ENCODE results near the gene SV2C.

Gene SV2C

GRCh38 chr5:76356887-76357286 is 273.7 kb downstream of the SV2C start:
- no peaks in the 10 kb centered on the region for H3K27me3 ChIP-seq (ENCODE audit: insufficient read depth, low read length, poor library complexity, severe bottlenecking)
- no peaks in the 10 kb centered on the region for H4K20me1 ChIP-seq (ENCODE audit: insufficient read depth, low read length, poor library complexity, severe bottlenecking)
- H3K9me3 ChIP-seq (ENCODE audit: insufficient read depth, low read depth, low read length), result no peaks in the 10 kb centered on the region
- no peaks in the 10 kb centered on the region for H3K36me3 ChIP-seq (ENCODE audit: insufficient read depth, low read length)
- no peaks in the 10 kb centered on the region for H3K9me2 ChIP-seq (replicated peaks; ENCODE audit: low read depth, low read length)
- H3K9ac ChIP-seq (ENCODE audit: low read depth, low read length, poor library complexity, severe bottlenecking), result no peak overlapping the region
- no peak overlapping the region for H3K4me3 ChIP-seq (ENCODE audit: low read length, poor library complexity, severe bottlenecking)
- H3F3A ChIP-seq (ENCODE audit: low read depth), result no peaks in the 10 kb centered on the region
- H2AFZ ChIP-seq (ENCODE audit: low read length), result no peak overlapping the region
- TF ChIP-seq, protein P1, sequence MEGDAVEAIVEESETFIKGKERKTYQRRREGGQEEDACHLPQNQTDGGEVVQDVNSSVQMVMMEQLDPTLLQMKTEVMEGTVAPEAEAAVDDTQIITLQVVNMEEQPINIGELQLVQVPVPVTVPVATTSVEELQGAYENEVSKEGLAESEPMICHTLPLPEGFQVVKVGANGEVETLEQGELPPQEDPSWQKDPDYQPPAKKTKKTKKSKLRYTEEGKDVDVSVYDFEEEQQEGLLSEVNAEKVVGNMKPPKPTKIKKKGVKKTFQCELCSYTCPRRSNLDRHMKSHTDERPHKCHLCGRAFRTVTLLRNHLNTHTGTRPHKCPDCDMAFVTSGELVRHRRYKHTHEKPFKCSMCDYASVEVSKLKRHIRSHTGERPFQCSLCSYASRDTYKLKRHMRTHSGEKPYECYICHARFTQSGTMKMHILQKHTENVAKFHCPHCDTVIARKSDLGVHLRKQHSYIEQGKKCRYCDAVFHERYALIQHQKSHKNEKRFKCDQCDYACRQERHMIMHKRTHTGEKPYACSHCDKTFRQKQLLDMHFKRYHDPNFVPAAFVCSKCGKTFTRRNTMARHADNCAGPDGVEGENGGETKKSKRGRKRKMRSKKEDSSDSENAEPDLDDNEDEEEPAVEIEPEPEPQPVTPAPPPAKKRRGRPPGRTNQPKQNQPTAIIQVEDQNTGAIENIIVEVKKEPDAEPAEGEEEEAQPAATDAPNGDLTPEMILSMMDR (conservative IDR thresholded peaks at IDR 0.05; ENCODE audit: low read length), result no peak
- TF ChIP-seq EZH2phosphoT487 (IDR thresholded peaks at IDR 0.05; ENCODE audit: borderline replicate concordance), result no peak
- no peak overlapping the region for H3K4me2 ChIP-seq (ENCODE audit: low read depth, low read length, poor library complexity, severe bottlenecking)
- H3K4me1 ChIP-seq (ENCODE audit: insufficient read depth, low read length, poor library complexity, severe bottlenecking), result peaks cover 3% of the 10 kb centered on the region
- H3K79me2 ChIP-seq (ENCODE audit: insufficient read depth, low read length), result no peaks in the 10 kb centered on the region

DNA sequence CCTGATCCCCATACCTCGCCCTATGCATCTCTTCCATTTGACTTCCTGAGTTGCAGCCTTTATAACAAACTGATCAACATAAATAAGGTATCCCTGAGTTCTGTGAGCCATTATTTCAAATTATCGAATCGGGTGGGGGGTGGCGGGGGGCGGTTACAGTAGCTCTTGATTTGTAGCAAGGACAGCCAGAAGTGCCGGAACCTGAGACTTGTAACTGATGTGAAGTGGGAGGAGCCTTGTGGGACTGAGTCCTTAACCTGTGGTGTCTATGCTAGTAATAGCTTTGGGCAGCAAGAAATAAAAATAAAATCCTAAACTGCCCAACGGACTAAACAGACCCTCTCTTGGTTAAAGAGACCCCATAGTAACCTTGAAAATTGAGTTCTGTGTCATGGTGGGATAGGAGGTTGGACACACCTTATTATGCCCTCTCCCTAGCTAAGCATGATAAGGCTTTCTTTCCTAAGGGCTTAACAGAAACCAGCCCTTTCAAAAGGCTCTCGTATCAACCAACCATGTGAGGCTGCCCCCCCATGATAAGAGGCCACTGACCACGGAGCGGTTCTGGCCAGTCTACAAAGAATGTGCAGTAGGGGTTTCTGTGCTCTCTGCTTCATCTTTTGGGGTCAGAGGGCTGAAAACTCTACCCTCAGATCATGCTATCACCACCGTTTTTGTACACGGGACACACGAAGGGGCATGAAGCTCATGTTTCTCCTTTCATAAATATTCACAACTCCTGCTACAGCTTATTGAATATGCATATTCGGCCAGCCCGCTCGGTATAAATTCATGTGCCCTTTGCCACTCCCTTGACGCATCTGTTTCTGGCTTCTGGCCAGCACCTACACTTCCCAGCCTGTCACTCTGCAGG is 280.4 kb downstream of the SV2C start:
- Histone ChIP-seq H3K27me3 (ENCODE audit: insufficient read depth, low read length, poor library complexity, severe bottlenecking) (no peaks in the 10 kb centered on the region), H2AFZ (ENCODE audit: low read length) (peak overlapping the region; percentile 49; the same call in 1 of the 2 replicates), H3F3A (ENCODE audit: low read depth) (no peaks in the 10 kb centered on the region), H3K9me3 (ENCODE audit: insufficient read depth, low read depth, low read length) (no peaks in the 10 kb centered on the region), H3K4me3 (ENCODE audit: low read length, poor library complexity, severe bottlenecking) (no peak overlapping the region), H3K4me1 (ENCODE audit: insufficient read depth, low read length, poor library complexity, severe bottlenecking) (peaks cover 27% of the 10 kb centered on the region), H3K79me2 (ENCODE audit: insufficient read depth, low read length) (no peaks in the 10 kb centered on the region), H3K9ac (ENCODE audit: low read depth, low read length, poor library complexity, severe bottlenecking) (no peak overlapping the region), H3K4me2 (ENCODE audit: low read depth, low read length, poor library complexity, severe bottlenecking) (no peak overlapping the region), H3K9me2 (replicated peaks; ENCODE audit: low read depth, low read length) (no peaks in the 10 kb centered on the region), H4K20me1 (ENCODE audit: insufficient read depth, low read length, poor library complexity, severe bottlenecking) (no peaks in the 10 kb centered on the region), H3K36me3 (ENCODE audit: insufficient read depth, low read length) (no peaks in the 10 kb centered on the region)
- TF ChIP-seq EZH2phosphoT487 (IDR thresholded peaks at IDR 0.05; ENCODE audit: borderline replicate concordance), result no peak
- TF ChIP-seq, protein P1 (conservative IDR thresholded peaks at IDR 0.05; ENCODE audit: low read length), result no peak

GRCh38 chr5:76364226-76364589 is 281.0 kb downstream of the SV2C start:
- H3F3A ChIP-seq (ENCODE audit: low read depth), result no peaks in the 10 kb centered on the region
- no peak overlapping the region for H3K9ac ChIP-seq (ENCODE audit: low read depth, low read length, poor library complexity, severe bottlenecking)
- peaks cover 27% of the 10 kb centered on the region for H3K4me1 ChIP-seq (ENCODE audit: insufficient read depth, low read length, poor library complexity, severe bottlenecking)
- no peaks in the 10 kb centered on the region for H3K27me3 ChIP-seq (ENCODE audit: insufficient read depth, low read length, poor library complexity, severe bottlenecking)
- no peak overlapping the region for H3K4me3 ChIP-seq (ENCODE audit: low read length, poor library complexity, severe bottlenecking)
- H3K79me2 ChIP-seq (ENCODE audit: insufficient read depth, low read length), result no peaks in the 10 kb centered on the region
- no peak overlapping the region for H3K4me2 ChIP-seq (ENCODE audit: low read depth, low read length, poor library complexity, severe bottlenecking)
- H3K36me3 ChIP-seq (ENCODE audit: insufficient read depth, low read length), result no peaks in the 10 kb centered on the region
- no peak overlapping the region for H2AFZ ChIP-seq (ENCODE audit: low read length)
- TF ChIP-seq, protein P1 (conservative IDR thresholded peaks at IDR 0.05; ENCODE audit: low read length), result no peak
- no peak for TF ChIP-seq EZH2phosphoT487 (IDR thresholded peaks at IDR 0.05; ENCODE audit: borderline replicate concordance)
- no peaks in the 10 kb centered on the region for H3K9me3 ChIP-seq (ENCODE audit: insufficient read depth, low read depth, low read length)
- no peaks in the 10 kb centered on the region for H3K9me2 ChIP-seq (replicated peaks; ENCODE audit: low read depth, low read length)
- no peaks in the 10 kb centered on the region for H4K20me1 ChIP-seq (ENCODE audit: insufficient read depth, low read length, poor library complexity, severe bottlenecking)

All from Loucy (cell line).